ENCODE data around the gene GRK5.

GRK5 gene

GRCh38 chr10:119197921-119198320 is 9.4 kb upstream of the GRK5 start:
- DNase-seq (ENCODE audit: low read depth in 3 of 3, low spot score in 1 of 3): no peak

GRCh38 chr10:119198438-119198837 is 8.9 kb upstream of the GRK5 start:
- DNase-seq (ENCODE audit: low read depth in 3 of 3, low spot score in 1 of 3): no peak

DNA sequence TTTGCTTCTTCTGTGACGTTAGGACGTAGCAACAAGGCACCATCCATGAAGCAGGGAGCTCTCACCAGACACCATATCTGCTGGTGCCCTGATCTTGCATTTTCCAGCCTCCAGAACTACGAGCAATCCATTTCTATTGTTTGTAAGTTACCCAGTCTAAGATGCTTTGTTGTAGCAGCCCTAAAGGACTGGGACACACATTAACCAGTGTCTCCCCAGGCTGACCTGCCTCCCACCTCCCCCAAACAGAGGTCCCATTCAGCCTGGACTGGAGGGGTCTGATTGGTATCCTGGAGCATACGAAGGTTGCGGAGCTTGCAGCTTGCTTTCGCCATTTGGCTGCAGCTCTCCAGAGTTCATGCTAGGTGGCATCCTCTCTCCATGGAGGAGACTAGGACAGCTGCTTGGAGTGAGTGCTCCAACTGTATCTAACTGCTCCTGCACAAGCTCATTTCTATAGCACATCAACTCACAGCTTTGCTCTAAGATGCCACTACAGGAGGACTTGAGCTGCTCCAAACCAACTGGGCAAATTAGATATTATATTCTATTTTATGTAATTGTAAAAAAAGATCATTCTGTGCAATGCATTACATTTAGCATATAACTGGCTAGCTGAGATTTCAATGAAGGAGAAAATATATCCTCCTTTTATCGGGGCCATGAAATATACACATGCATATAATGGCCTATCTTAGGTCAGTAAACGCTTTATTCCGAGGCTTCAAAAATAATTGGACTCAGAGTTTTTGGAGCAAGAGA is 8.0 kb upstream of the GRK5 start:
- peak in 1 of 3 donors; percentile 13 for DNase-seq (ENCODE audit: low read depth in 3 of 3, low spot score in 1 of 3)

DNA sequence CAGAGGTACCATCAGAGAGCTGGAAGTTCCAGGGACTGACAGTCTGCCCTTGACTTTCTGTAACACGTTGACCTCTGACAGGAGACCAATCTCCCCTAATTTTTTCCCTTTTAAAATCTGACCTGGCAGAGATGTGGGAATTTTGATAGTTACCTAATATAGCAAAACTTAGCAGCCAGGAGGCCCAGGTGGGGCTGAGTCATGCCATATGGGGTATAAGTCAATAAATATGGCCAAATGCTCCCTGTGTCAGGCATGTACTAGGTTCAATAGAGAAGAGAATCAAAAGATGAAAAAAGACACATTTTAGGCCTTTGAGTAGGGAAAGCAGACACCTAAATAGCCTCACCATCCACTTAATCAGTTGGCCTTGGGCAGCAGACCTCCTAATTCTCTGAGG is 6.1 kb upstream of the GRK5 start:
- no peak for DNase-seq (ENCODE audit: low read depth in 3 of 3, low spot score in 1 of 3)

GRCh38 chr10:119203006-119203405 is 4.4 kb upstream of the GRK5 start:
- DNase-seq (ENCODE audit: low read depth in 3 of 3, low spot score in 1 of 3): no peak

DNA sequence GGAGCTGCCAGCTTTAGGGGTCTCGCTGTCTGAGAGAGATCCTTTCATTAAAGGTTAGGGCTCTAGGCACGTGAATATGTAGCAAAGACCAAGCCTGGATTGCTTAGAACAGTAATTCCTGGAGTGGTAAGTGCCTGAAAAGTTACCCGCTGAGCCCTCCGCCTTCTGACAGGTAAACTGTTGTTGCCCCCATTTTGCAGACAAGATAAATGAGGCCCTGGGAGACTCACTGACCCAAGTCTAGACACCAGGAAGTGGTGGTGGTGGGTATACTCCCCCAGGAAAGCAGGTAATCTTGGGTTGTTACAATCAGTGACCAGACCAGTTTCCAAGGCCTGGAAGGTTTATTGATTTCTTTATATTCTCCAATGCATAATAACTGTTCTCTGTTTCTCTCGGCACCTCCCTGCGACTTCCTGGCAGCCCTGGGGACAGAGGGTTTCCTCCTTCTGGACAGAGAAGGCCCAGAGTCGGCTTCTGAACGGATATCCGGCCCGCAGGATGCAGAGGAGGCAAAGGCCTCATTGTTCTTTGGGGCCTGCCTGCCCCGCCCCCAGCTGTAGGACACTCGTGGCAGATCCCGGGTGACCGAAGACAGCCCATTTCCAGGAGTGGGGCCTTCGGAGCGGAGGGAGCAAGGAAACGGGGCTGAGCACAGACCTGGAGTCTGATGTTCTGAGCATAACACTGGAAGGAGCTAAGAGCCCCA is 1.3 kb upstream of the GRK5 start:
- no peak for DNase-seq (ENCODE audit: low read depth in 3 of 3, low spot score in 1 of 3)

- peak in 2 of 3 donors; percentile 54 to 71 for DNase-seq (ENCODE audit: low read depth in 3 of 3, low spot score in 1 of 3)
Observed at GRCh38 chr10:119206603-119207365, 587 bp upstream of the GRK5 start.

DNA sequence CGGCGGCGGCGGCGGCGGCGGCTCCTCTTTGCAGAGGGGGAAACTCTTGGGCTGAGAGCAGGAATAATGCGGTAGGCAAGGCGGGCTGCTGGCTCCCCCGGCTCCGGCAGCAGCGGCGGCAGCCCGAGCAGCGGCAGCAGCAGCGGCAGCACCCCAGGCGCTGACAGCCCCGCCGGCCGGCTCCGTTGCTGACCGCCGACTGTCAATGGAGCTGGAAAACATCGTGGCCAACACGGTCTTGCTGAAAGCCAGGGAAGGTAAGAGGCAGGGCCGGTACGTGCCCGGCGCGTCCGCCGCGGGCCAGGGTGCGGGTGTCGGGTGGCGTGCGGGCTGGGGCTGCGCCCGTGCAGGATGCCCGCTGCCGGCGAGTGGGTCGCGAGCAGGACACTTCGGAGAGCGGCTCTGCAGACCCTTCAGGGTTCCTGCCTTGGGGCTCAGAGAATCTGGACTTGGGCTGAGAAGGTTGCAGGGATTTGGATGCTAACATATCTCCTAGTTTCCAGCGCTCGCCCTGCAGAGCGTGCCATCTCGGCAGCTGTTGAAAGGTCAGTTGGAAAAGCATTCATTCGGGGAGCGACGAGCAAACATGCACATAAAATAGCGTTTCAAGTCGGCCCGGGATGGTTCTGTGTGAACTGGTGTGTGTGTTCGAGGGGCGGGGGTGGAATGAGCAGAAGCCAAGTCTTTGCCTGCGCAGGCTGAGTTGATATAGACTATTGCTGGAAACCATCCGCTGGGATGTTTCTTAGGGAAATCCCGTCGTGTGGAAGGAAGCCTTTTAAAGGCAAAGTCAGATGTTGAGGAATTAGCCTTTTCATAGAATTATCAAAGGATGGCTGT is 562 bp downstream of the GRK5 start:
- DNase-seq (ENCODE audit: low read depth in 3 of 3, low spot score in 1 of 3): peak in 2 of 3 donors; percentile 8 to 29

DNA sequence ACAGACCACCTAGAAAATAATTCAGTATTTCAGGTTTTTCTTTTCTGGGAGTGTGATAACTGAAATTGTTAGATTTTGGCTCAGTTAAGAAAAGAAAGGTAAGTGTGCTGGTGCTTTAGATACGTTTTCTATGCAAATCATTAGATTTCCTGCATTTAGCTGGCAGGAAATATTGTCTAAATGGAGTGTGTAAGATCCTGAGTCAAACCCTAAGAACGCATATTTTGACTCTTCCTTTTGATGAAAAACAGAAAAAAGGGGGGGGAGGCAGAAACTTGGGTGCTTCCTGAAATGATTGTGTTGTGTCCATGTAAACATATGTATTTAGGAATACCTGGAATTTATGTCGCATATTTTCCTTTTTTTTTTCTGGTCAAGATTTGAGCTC is 1.2 kb downstream of the GRK5 start:
- DNase-seq (ENCODE audit: low read depth in 3 of 3, low spot score in 1 of 3): no peak

DNA sequence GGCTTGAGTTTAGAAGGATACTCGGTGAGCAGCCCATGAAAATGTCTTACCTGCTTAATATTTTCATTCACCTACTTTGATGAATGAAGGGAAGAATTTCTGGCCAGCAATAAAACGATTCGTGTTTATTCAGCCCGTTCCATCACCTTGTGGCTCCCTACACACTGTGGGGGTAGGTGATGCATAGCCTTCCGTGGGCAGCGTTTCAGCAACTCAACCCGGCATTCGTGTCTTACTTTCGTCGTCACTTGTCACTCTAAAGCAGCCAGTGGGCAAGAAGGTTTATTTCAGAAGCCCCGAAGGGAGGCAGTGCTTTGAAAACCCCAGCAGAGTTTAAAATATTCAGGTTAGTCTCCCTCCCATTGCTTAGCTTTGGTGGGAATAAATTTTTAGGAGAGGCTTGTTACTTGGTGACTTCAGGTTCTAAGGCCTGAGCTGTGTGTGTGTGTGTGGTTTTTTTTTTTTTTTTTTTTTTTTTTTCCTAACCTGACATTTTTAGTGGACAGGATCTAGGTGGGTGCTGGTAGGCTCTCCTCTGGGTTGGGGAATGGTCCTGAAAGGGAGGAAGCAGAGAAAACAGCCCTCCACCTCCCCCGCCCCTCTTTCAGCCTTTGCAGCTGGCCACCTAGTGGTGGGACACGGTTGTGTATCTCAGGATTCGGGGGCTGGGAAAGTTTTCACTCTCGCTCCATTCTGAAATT is 1.8 kb downstream of the GRK5 start:
- peak in 2 of 3 donors; percentile 18 to 37 for DNase-seq (ENCODE audit: low read depth in 3 of 3, low spot score in 1 of 3)

DNA sequence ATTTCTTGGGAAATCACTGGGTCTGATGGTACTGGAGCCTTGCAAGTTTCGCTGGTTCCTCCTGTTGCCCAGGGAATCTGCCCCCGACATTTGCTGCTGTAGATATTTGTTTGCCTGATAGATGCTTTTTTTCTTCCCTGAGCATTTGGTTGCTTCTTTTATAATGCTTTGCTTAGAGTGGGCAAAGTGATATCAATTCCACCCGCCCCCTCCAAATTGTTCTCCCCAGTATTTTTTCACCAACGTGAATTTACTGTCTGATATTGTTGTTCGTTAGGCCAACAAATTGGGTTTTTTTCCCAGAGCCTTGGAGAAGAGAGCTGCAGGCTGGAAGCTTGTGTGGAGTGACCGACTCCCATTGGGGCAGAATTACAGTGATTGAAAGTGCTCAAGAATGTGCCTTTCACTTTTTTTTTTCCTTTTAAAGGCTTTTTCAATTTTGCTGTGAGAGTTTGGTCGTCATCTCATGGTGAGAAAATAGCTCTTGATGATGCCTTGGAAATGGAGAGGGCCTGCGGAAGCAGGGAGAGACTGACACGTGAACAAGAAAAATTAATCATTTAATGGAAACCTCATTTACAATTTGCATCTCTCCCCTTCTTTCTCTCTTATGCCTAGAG is 2.5 kb downstream of the GRK5 start:
- no peak for DNase-seq (ENCODE audit: low read depth in 3 of 3, low spot score in 1 of 3)

GRCh38 chr10:119210633-119211032 is 3.3 kb downstream of the GRK5 start:
- no peak for DNase-seq (ENCODE audit: low read depth in 3 of 3, low spot score in 1 of 3)

- no peak for DNase-seq (ENCODE audit: low read depth in 3 of 3, low spot score in 1 of 3)
Observed at GRCh38 chr10:119211176-119211575, 3.8 kb downstream of the GRK5 start.

GRCh38 chr10:119211625-119212441 is 4.5 kb downstream of the GRK5 start:
- no peak for DNase-seq (ENCODE audit: low read depth in 3 of 3, low spot score in 1 of 3)

DNA sequence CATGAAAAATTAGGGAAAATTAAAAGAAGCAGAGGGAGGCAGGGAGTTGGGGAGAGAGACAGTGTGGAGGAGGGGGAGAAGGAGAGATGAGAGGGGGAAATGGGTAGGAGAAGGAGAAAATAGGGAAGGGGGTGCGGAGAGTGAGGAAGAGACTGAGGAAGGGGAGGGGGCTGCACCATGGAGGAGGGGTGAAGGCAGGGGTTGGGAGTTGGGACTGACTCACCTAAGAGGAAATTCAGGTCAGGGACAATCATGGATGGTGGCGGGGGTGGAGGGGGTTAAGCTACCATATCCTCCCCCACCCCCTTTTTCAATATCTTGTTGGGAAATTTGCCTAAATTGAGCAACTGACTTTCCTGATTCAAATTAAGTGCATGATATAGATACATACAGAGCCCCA is 8.0 kb downstream of the GRK5 start:
- no peak for DNase-seq (ENCODE audit: low read depth in 3 of 3, low spot score in 1 of 3)

GRCh38 chr10:119216127-119216526 is 8.8 kb downstream of the GRK5 start:
- no peak for DNase-seq (ENCODE audit: low read depth in 3 of 3, low spot score in 1 of 3)

- DNase-seq (ENCODE audit: low read depth in 3 of 3, low spot score in 1 of 3): no peak
Observed at GRCh38 chr10:119217401-119217800, 10.0 kb downstream of the GRK5 start.

DNA sequence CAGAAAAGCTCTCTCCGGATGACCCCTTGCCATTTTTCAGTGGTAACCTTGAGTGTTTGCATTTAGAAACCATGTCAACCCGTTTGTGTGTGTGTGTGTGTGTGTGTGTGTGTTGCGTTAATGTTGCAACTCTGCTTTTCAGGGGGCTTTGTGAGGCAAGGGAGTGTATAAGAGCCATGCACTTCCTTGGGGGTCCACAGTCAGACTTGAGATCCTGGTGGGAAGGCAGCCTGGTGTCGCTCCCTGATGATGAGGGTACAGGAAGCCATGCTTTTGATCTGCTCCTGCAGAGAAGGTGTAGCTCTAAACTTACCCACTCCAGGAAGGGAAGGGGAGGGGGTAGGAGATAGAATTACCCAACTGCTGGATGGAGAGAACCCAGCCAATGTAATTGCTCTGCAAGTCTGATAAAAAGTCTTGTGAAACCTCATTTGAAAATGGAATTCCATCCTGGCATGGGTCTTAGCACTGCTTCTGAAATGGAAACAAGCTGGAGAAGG is 10.7 kb downstream of the GRK5 start:
- no peak for DNase-seq (ENCODE audit: low read depth in 3 of 3, low spot score in 1 of 3)

DNA sequence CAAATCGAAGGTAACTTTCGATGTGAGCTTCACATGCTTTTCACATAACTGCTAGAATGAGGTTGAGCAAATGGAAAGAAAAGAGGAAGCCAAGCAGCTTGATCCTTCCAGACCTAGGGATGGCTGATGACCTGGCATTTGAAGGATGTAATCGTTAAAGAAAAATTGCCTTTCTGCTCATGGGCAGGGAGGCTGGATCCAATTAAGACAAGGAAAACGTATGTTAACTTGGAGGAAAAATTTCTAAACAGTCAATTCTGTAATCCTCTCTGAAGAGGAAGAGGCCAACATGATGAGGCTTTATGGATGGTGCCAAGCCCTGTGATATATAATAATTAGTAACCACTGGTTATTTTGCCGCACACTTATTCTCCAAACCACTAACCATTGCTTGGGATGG is 12.5 kb downstream of the GRK5 start:
- no peak for DNase-seq (ENCODE audit: low read depth in 3 of 3, low spot score in 1 of 3)

Measured in stimulated activated CD4-positive, alpha-beta T cell treated with anti-CD3 and anti-CD28 coated beads, TNF-alpha, amount 100 ng/mL, for 1 hour (primary cell).